ENCODE measurements around the gene MAP7D2. TPM values are rescaled to one million over a fixed set of nuclear protein-coding genes. Genes with fewer than 3 reads are reported as not detected.

MAP7D2 gene
- total RNA-seq, 1 donor from 2014 or later = 0.17 TPM

- no peak for DNase-seq
These were observed 77.7 kb downstream of the MAP7D2 start for GRCh38 chrX:20038966-20039365.

DNA sequence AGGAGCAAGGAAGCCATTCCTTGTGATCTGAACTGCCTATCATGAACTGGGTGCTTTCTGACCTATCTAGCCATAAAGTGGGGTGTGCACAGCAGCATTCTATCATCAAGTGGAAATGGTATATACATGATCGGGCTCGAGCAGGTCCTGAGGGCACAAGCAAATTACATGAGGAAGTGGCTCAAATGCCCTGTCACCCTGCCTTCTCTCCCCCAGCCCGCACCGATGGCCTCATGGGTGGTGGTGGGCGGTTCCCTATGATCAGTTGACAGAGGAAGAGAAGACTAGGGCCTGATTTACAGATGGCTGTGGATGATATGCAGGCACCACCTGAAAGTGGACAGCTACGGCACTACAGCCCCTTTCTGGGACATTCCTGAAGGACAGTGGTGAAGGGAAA is 79.5 kb downstream of the MAP7D2 start:
- no peak for DNase-seq

- no peak for DNase-seq
These were observed 84.5 kb downstream of the MAP7D2 start for GRCh38 chrX:20032201-20032600.

- no peak for DNase-seq
These were observed 87.0 kb downstream of the MAP7D2 start for GRCh38 chrX:20029728-20030127.

DNA sequence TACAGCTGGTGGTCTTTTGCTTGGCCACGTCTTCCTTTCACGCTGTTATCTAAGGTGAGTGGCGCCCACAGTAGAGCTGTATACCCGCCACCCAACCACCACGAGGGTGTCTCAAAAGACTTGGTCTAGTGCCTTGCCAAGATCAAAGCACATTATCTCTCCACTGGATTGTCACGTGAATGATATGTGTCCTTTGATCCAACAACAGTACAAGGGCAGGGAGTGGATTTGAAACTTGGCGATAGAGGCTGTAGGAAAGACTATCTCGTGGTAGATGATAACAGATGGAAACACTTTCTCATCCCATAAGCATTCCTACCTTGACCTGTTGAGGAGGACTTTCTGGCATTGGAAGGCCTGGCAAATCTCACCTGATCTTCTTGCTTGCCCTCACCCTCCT is 88.1 kb downstream of the MAP7D2 start:
- no peak for DNase-seq

GRCh38 chrX:20026278-20026677 is 90.4 kb downstream of the MAP7D2 start:
- DNase-seq = no peak

- DNase-seq = no peak
These were observed 96.9 kb downstream of the MAP7D2 start for GRCh38 chrX:20019672-20020365.

DNA sequence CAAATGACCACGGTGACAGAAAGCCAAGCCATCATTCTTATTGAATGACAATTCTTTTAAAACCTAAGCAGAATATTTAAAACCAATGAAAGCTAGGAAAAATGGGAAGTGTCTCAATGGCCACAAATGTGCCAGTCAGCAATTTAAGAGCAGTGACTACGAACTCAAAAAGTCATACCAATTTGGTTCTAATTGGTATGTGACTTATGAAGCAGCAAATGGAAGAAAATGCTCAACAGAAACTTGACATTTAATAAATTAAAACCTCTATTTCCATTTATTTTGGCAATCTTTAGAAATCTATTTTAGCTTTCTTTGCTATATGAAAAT is 100.1 kb downstream of the MAP7D2 start:
- DNase-seq = no peak

DNA sequence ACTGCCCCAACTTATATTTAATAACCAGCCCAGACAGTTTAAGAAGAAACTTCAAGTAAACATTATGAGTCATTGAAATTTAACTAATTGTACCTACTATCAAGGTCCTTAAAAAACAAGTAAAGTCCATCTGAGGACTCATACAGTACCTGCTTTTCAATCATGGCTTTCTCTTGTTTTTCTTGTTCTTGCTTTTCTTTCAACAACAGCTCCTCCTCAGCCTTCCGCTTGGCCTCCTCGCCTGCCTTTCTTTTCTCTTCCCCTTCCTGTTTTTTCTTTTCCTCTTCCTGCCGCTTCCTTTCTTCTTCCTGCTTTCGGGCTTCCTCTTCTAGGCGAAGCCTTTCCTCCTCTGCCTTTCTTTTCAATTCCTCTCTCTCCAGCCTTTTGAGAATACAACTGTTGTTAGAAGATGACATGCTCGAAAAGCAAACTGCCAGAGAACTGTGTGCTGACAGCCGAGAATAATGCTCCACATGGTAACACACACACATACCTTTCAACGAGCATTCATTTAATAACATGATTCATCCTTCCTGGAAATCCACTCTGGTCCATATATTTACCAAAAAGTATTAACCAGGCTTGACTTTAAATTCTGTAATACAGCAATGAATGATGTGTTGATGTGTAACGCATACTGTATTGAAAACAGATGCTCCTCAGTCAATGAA is 100.6 kb downstream of the MAP7D2 start:
- DNase-seq = no peak

DNA sequence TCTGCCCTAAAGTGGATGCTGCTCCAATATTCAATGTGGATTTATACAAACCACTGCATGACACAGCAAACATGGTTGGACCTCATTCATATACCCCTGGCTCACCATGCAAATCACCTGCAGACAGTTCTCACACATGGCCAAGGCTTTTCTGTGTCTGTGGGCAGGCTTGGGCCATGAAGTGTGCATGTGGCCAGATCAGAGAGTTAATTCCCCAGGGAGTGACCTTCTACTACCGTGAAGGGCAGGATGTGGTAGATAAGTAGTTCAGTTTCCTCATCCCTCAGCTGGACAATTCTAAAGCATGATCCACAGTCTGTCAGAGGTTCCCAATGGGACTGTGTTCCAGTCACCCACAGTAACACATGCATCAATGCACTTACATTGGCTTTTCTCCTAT is 101.3 kb downstream of the MAP7D2 start:
- no peak for DNase-seq

DNA sequence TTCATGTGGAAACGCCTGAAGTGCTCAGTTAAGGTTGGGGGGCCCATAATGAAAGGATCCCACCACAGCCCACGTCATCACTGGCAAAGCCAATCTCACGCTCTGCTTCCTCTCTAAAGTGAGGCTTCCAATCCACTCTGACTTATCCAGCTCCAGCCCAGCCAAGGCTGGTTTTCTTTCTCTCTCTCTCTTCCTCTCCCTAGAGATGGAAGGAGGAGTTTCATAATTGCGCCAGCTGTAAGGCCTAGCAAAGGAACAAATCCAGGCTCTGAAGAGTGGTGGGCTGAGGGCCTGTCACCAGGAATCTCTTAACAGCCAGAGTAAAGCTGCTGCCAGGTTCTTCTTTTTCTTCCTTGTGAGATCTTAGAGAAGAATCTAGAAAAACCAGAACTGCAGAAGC is 105.1 kb downstream of the MAP7D2 start:
- no peak for DNase-seq

DNA sequence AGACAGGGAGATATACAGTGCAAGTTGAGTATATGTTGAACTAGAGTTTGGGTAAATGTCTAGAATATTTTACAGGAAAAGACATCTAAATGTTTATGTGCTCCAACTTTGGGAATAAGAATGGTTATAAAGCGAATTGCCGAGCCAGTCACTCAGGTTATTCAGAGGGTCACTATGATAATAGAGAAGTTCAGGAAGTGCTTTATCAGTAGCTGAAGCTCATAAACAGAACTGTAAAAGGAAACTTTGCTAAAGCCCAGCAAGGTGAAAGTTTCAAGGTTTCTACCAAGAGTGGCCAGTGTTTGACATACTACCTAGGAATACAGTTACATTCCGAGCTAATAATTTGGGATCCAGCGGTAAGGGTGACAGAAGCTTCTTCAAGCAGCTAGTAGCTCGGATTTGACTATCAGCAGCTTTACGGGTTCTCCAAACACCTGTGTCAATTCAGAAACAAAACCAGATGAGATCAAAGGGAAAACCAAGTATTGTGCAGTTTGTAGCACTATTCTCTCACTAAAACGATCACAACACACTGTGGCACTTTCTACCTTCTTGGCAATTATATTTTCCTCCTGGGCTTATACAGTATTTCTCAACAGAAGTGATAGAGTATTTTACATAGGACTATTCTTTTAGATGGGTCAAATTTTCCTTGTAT is 108.6 kb downstream of the MAP7D2 start:
- DNase-seq = no peak

- no peak for DNase-seq
These were observed 110.8 kb downstream of the MAP7D2 start for GRCh38 chrX:20005883-20006282.

DNA sequence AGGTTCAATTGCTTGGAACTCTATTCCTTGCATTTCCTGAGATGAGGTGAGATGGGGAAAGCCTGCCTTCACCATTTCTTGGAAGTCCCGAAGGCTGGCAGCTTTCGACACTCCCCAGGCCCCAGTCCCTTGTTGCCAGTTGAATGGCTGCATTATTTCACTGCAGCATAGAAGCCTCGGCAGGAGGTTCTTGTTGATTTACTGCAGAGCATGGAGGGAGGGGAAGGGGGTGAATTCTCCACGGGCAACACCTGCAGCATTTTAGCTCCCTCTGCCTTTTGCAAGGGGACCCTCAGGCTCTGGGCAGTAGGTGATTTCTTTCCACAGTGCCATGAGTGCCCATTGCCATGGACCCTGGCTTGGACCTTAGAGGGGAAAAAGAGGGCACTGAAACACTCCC is 115.1 kb downstream of the MAP7D2 start:
- no peak for DNase-seq

DNA sequence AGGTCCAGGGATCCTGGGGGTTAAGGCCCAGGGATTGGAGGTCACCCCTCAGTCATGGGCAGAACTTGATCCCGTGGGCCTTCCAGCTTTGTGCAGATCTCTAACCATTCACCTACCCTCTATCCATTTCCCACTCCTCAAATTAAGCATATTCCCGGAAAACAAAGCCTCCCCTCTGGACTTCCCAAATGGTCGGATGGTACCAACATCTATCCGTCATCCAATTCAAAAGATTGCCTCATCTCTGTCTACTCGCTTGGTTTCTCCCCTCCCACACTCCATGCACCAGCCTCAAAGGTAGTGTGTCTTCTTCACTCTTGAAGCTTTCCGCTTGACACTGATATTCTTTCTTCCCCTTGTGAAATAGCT is 125.4 kb downstream of the MAP7D2 start:
- no peak for DNase-seq

DNA sequence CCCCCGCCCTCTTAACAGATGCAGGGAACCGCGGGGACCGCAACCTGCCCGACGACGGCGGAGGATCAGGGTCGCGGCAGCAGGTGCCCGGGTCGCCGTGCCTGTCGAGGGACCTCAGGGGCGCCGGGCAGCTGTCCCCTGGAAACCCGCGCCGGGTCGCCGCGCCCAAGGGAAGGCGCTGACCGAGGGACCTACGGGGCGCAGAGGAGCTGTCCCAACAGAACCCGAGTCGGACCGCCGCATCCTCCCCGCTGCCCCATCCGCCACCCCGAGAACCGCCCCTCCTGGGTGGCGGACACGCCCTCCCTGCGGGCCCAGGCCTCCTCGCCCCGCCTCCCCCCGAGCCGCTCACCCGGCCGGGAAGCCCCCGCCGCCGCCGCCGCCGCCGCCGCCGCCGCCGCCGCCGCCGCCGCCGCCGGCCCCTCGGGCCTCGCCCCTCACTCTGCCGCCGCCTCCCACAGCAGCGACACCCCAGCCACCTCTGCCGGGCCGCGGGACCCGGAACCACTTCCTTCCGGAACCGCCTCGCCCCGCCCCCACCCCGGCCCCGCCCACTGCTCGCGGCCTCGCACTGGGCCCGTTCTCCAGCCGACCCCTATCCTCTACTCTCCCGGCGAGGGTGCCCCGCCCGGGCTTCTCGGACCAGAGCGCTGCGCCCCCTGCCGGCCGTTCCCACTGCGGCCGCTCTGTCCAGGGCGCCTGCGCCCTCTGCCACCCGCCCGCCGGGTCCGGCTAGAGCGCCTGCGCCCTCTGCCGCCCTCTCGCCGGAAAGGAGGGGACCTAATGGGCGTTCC is 126.0 kb downstream of the MAP7D2 start, which contains the start of gene BCLAF3:
Gene BCLAF3, minus strand, starts transcription at position 506 of the 794 bp plus-strand sequence. CDS start 20,797 bp downstream, outside the sequence.
- peak; percentile 86 for DNase-seq

- peak; percentile 9 for DNase-seq
These were observed 126.6 kb downstream of the MAP7D2 start for GRCh38 chrX:19990151-19990555.

DNA sequence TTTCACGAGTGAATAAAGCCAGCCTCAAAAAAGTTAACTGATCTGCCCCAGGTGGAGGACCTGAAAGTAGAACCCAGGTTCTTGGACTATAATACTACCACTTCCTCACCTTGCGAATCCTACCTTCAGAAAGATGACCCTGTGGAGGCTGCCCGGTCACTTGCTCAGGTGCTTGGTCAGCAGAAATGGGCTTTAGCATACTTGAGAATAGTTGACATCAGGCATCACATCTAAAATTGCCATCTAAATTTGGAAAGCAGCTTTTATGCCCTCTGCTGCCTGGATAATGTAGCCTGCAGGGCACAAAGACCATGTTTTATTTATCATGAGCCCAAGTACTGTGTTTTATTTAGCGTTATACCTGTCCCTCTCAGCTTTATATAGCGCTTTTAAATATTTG is 128.9 kb downstream of the MAP7D2 start:
- no peak for DNase-seq

- no peak for DNase-seq
These were observed 130.2 kb downstream of the MAP7D2 start for GRCh38 chrX:19986531-19986930.

DNA sequence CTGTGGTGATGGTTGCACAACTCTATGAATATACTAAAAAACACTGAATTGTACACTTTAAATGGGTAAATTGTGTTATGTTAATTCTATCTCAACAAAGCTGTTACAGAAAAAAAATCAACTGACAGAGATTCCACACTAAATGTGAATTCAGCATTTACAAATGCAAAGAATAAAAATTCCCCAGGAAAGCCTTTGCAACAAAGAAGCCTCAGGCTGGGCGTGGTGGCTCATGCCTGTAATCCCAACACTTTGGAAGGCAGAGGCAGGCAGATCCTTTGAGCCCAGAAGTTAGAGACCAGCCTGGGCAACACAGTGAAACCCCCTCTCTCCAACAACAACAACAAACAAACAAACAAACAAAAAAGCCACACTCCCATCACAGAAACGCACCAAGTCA is 134.8 kb downstream of the MAP7D2 start:
- no peak for DNase-seq

DNA sequence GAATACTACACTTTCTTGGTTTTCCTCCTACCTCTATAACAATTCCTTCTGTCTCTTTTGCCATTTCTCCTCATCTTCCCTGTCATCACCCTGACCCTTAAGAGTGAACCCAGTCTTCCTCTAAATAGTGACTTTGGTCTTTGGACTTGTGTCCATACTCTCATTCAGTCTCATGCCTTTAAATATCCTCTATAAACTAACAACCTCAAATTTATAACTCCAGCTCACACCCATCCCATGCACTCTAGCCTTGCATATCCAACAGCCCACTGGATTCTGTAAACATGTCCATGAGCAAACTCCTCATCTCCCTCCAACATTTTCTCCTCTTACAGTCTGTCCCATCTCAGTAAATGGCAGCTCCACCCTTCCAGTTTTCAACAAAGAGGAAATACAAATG is 140.9 kb downstream of the MAP7D2 start:
- DNase-seq = no peak

DNA sequence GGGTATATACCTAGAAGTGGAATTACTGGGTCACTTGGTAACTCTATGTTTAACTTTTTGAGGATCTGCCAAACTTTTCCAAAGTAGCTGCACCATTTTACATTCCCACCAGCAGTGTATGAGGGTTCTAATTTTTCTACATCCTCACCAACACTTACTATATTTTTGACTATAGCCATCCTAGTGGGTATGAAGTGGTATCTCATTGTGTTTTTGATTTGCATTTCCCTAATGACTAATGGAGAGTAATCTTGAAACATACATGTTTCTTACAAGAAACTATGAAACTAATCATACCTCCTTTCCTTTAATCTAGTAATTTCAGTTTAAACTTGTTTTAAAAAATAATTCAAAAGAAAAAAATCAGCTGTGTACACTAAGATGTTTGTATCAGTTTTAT is 143.7 kb downstream of the MAP7D2 start:
- no peak for DNase-seq

- DNase-seq = no peak
These were observed 148.4 kb downstream of the MAP7D2 start for GRCh38 chrX:19968276-19968675.
